Caco-2 (cell line): ENCODE measurements around the gene KLHDC8A. TPM values are rescaled to one million over a fixed set of nuclear protein-coding genes. Genes with fewer than 3 reads are reported as not detected.
A peak's percentile ranks its signal among the peaks of the same experiment; 100 is the strongest.

Source experiments
- BruUV-seq: library from RNA; stranded (reverse); fragments of 400-500 nt; replicated peaks from 2 replicates; lab custom pipeline; 2021; lab: Mats Ljungman, UMichigan
- CTCF ChIA-PET: fragments of 300-600 bp; sonication (Branson Sonifier 250); formaldehyde crosslinking; loops from one replicate; lab custom pipeline; 2022; ENCODE audit warnings: antibody characterized with exemption; lab: Charles Lee
- POLR2A ChIA-PET: fragments of 300-600 bp; sonication (Branson Sonifier 250); formaldehyde crosslinking; loops from one replicate; lab custom pipeline; 2022; ENCODE audit warnings: antibody characterized with exemption; lab: Charles Lee
- DNase-seq, 2 experiments: peaks; one replicate each; pipeline versions ENCODE4 v3.0.0 to v3.0.0-alpha.2; 2020 to 2022
- H3K27me3 ChIP-seq: replicated peaks from 2 replicates; pipeline ENCODE4 v1.6.0; 2011; ENCODE audit warnings: low read length; ENCODE audit not compliant: control insufficient read depth, insufficient read depth
- H3K36me3 ChIP-seq: 2 replicates; pipeline ENCODE4 v1.5.1; 2011; ENCODE audit warnings: low read length; ENCODE audit not compliant: control insufficient read depth, insufficient read depth
- H3K4me1 ChIP-seq: fragments of 250-450 bp; sonication (Bioruptor Pico); 2 replicates; pipeline ENCODE4 v1.5.1; 2020; ENCODE audit warnings: mild to moderate bottlenecking
- H3K4me3 ChIP-seq: 2 replicates; pipeline ENCODE4 v1.5.1; 2011; ENCODE audit warnings: low read depth, mild to moderate bottlenecking, control low read depth, low read length
- H3K9me3 ChIP-seq: fragments of 250-450 bp; sonication (Bioruptor Pico); 2 replicates; pipeline ENCODE4 v1.5.1; 2020; ENCODE audit warnings: mild to moderate bottlenecking, moderate library complexity
- H3K27ac Mint-ChIP-seq: one replicate; pipeline ENCODE4 v1.8.0; 2022; ENCODE audit warnings: mixed read lengths; ENCODE audit not compliant: unreplicated experiment
- H3K27me3 Mint-ChIP-seq: one replicate; pipeline ENCODE4 v1.8.0; 2022; ENCODE audit warnings: mixed read lengths; ENCODE audit not compliant: insufficient read depth, unreplicated experiment
- H3K36me3 Mint-ChIP-seq: one replicate; pipeline ENCODE4 v1.8.0; 2022; ENCODE audit warnings: mild to moderate bottlenecking, mixed read lengths; ENCODE audit not compliant: insufficient read depth, unreplicated experiment
- H3K4me1 Mint-ChIP-seq: one replicate; pipeline ENCODE4 v1.8.0; 2022; ENCODE audit warnings: low read depth, mixed read lengths; ENCODE audit not compliant: unreplicated experiment
- H3K4me3 Mint-ChIP-seq: one replicate; pipeline ENCODE4 v1.8.0; 2022; ENCODE audit warnings: mild to moderate bottlenecking, moderate library complexity, mixed read lengths; ENCODE audit not compliant: unreplicated experiment
- H3K9me3 Mint-ChIP-seq: one replicate; pipeline ENCODE4 v1.8.0; 2022; ENCODE audit warnings: mixed read lengths; ENCODE audit not compliant: unreplicated experiment
- intact Hi-C: fragments of 100-400 bp; cut with micrococcal nuclease; formaldehyde crosslinking; loops from one replicate; pipeline ENCODE4 v1.10.0; 2022; ENCODE audit not compliant: unreplicated experiment
- total RNA-seq: library from RNA; stranded (reverse); gene quantifications from 2 replicates; pipeline ENCODE4 v1.2.3, GENCODE V29; 2022
- TF ChIP-seq, protein P1 (sequence below), 2 experiments: fragments of 200-600 bp in 1 of 2; IDR thresholded peaks; 1 replicate in 1 of 2; 2 replicates in 1 of 2; pipeline versions ENCODE4 v1.5.1 to v1.8.0; 2011 to 2022; ENCODE audit warnings: antibody characterized with exemption in 1 of 2, control low read depth in 1 of 2, inconsistent platforms in 1 of 2, low read depth in 1 of 2, low read length in 1 of 2, mild to moderate bottlenecking in 1 of 2, moderate library complexity in 1 of 2; ENCODE audit not compliant: insufficient read depth in 1 of 2, severe bottlenecking in 1 of 2, unreplicated experiment in 1 of 2

Gene KLHDC8A
- total RNA-seq, 1 experiment from 2014 or later, result not detected

GRCh38 chr1:205319081-205320018, 37.4 kb downstream of the KLHDC8A start:
- peak in 1 of 2 experiments; percentile 35 for DNase-seq
- peaks cover 50% of the 10 kb centered on the region for H3K4me1 ChIP-seq

DNA sequence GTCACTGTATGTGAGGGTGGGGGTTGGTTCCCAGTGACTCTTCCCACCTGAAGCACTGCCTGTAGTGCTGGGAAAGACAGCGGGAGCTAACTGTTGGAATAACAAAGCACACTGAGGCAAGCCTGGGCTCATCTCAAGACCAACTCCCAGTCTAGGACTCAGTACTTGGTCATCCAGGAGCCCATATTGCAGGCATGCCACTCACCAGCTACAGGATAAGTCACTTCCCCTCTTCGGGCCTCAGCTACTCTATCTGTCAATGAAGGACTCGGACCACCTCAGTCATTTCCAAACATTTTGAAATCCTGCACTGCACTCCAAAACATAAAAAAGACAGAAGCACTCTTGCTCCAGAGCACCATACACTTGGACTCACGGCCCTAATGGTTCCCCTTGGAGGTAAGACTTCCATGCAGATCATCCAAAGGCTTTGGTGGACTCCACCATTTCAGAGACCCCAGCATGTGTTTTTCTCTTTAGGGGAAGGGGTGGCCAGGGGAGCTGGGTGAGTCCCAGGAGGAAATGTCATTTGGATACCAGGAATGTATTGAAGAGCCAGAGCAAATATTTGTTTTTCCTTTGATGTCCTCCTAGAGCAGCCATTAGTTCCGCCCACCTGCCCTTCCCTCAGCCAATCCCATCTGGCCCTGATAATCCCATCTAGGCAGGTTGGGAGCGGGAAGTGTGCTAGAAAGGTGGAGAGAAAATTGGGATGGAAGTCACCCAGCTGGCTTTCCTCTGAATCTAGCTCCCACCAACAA, 38.3 kb downstream of the KLHDC8A start:
- no peaks in the 10 kb centered on the region for H3K27me3 ChIP-seq
- H3K4me3 ChIP-seq, result peak overlapping the region; percentile 26
- Mint-ChIP-seq H3K9me3 (no peaks in the 10 kb centered on the region), H3K4me1 (peaks cover 44% of the 10 kb centered on the region), H3K27me3 (no peaks in the 10 kb centered on the region), H3K36me3 (peaks cover 63% of the 10 kb centered on the region), H3K4me3 (peak overlapping the region; percentile 96), H3K27ac (peak overlapping the region; percentile 93)
- H3K36me3 ChIP-seq, result no peaks in the 10 kb centered on the region
- TF ChIP-seq, protein P1, sequence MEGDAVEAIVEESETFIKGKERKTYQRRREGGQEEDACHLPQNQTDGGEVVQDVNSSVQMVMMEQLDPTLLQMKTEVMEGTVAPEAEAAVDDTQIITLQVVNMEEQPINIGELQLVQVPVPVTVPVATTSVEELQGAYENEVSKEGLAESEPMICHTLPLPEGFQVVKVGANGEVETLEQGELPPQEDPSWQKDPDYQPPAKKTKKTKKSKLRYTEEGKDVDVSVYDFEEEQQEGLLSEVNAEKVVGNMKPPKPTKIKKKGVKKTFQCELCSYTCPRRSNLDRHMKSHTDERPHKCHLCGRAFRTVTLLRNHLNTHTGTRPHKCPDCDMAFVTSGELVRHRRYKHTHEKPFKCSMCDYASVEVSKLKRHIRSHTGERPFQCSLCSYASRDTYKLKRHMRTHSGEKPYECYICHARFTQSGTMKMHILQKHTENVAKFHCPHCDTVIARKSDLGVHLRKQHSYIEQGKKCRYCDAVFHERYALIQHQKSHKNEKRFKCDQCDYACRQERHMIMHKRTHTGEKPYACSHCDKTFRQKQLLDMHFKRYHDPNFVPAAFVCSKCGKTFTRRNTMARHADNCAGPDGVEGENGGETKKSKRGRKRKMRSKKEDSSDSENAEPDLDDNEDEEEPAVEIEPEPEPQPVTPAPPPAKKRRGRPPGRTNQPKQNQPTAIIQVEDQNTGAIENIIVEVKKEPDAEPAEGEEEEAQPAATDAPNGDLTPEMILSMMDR (IDR thresholded peaks at IDR 0.05; ENCODE audit: insufficient read depth in 1 of 2, low read depth in 1 of 2, low read length in 1 of 2, severe bottlenecking in 1 of 2, unreplicated experiment in 1 of 2), result no peak
- POLR2A ChIA-PET, result interaction anchor here (0.8 to 3.8 kb wide), 4 partner anchors 14 to 45 kb away, joined by 3 to 33 read pairs (median 6); no protein-coding TSS in a partner anchor
- H3K9me3 ChIP-seq, result no peaks in the 10 kb centered on the region
- CTCF ChIA-PET, result interaction anchor here (0.7 to 3.3 kb wide), 6 partner anchors 15 to 167 kb away, joined by 4 to 38 read pairs (median 6); no protein-coding TSS in a partner anchor
- peak; percentile 86 to 90 for DNase-seq
- intact Hi-C loops, result loop anchor here (1.0 kb wide), 1 partner anchor 34 kb away; no protein-coding TSS in a partner anchor
- peaks cover 55% of the 10 kb centered on the region for H3K4me1 ChIP-seq
- no TSS peak for BruUV-seq

More at GRCh38 chr1:205319081-205320018, 37.4 kb downstream of the KLHDC8A start:
- Mint-ChIP-seq H3K27ac (peak overlapping the region; percentile 93), H3K4me3 (peak overlapping the region; percentile 96), H3K36me3 (peaks cover 54% of the 10 kb centered on the region), H3K4me1 (peaks cover 49% of the 10 kb centered on the region), H3K9me3 (no peaks in the 10 kb centered on the region), H3K27me3 (no peaks in the 10 kb centered on the region)
- intact Hi-C loops, result no loop called here
- Histone ChIP-seq H3K27me3 (no peaks in the 10 kb centered on the region), H3K9me3 (no peaks in the 10 kb centered on the region), H3K36me3 (no peaks in the 10 kb centered on the region), H3K4me3 (peak overlapping the region; percentile 26)
- TF ChIP-seq, protein P1 (IDR thresholded peaks at IDR 0.05; ENCODE audit: insufficient read depth in 1 of 2, low read depth in 1 of 2, low read length in 1 of 2, severe bottlenecking in 1 of 2, unreplicated experiment in 1 of 2), result no peak
- ChIA-PET CTCF (interaction anchor here (0.6 to 3.3 kb wide), 7 partner anchors 16 to 982 kb away, joined by 3 to 38 read pairs (median 5); no protein-coding TSS in a partner anchor), POLR2A (interaction anchor here (0.8 to 3.8 kb wide), 4 partner anchors 15 to 46 kb away, joined by 3 to 33 read pairs (median 6); no protein-coding TSS in a partner anchor)
- BruUV-seq, result TSS peak; percentile 52
